MM.1S (cell line): ENCODE data around the gene ZNF835.

Source experiments
- EZH2phosphoT487 ChIP-seq: fragments of 300-600 bp; sonication (generic); IDR thresholded peaks from 2 replicates; pipeline ENCODE4 v1.6.1; 2018; ENCODE audit warnings: antibody characterized with exemption, low read length
- TF ChIP-seq, protein P1 (sequence below): fragments of 300-600 bp; sonication (generic); IDR thresholded peaks from 2 replicates; pipeline ENCODE4 v1.5.1; 2016; ENCODE audit warnings: antibody characterized with exemption, low read length, mixed read lengths

DNA sequence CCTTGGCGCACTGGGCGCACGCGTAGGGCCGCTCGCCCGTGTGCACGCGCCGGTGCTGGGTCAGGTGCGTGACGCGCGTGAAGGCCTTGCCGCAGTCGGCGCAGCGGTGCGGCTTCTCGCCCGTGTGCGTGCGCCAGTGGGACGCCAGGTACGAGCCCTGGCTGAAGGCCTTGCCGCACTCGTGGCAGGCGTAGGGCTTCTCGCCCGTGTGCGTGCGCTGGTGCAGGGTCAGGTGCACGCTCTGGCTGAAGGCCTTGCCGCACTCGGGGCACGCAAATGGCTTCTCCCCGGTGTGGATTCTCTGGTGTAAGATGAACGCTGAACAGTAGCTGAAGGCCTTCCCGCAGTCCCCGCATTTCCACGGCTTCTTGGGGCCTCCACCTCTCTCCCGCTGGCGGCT is 7.0 kb downstream of the ZNF835 start:
- TF ChIP-seq, protein P1, sequence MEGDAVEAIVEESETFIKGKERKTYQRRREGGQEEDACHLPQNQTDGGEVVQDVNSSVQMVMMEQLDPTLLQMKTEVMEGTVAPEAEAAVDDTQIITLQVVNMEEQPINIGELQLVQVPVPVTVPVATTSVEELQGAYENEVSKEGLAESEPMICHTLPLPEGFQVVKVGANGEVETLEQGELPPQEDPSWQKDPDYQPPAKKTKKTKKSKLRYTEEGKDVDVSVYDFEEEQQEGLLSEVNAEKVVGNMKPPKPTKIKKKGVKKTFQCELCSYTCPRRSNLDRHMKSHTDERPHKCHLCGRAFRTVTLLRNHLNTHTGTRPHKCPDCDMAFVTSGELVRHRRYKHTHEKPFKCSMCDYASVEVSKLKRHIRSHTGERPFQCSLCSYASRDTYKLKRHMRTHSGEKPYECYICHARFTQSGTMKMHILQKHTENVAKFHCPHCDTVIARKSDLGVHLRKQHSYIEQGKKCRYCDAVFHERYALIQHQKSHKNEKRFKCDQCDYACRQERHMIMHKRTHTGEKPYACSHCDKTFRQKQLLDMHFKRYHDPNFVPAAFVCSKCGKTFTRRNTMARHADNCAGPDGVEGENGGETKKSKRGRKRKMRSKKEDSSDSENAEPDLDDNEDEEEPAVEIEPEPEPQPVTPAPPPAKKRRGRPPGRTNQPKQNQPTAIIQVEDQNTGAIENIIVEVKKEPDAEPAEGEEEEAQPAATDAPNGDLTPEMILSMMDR = no peak
- no peak for TF ChIP-seq EZH2phosphoT487
